ENCODE results near the gene RAB23.

DNA sequence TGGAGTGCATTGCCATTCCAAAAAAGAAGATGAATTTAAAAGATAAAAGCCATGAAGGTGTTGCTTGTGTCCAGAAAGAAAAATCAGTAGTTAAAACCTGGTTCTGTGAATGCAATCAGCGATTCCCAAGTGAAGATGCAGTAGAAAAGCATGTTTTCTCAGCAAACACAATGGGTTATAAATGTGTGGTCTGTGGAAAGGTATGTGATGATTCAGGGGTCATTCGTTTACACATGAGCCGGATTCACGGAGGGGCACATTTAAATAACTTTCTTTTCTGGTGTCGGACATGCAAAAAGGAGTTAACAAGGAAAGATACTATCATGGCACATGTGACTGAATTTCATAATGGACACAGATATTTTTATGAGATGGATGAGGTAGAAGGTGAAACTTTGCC lies 74.7 kb downstream of the RAB23 start:
- TF ChIP-seq CTCF (IDR thresholded peaks at IDR 0.05) = no peak
- TF ChIP-seq POLR2A (IDR thresholded peaks at IDR 0.05) = no peak

All from uterus (tissue), 2 donors.